Uterus (tissue), 4 donors: Measurements from ENCODE around the gene CRLF1. TPM values are rescaled to one million over a fixed set of nuclear protein-coding genes. Genes with fewer than 3 reads are reported as not detected.

ENCODE experiments used
- DNase-seq, 2 donors: peaks; one replicate each; pipeline ENCODE4 v3.0.0-alpha.2; 2019 to 2020
- H3K27ac ChIP-seq, 2 donors: fragments of 200-600 bp; sonication (generic); 1 replicate in 1 of 2; 2 replicates in 1 of 2; pipeline ENCODE4 v1.5.1; 2016 to 2018
- H3K27me3 ChIP-seq, 2 donors: fragments of 200-600 bp; sonication (generic); one replicate each; pipeline ENCODE4 v1.5.1; 2018 to 2019; ENCODE audit warnings: control low read depth in 1 of 2
- H3K36me3 ChIP-seq, 2 donors: fragments of 200-600 bp; sonication (generic); one replicate each; pipeline ENCODE4 v1.5.1; 2019; ENCODE audit warnings: control low read depth in 1 of 2
- H3K4me1 ChIP-seq, 2 donors: fragments of 200-600 bp; sonication (generic); one replicate each; pipeline ENCODE4 v1.5.1; 2018 to 2019; ENCODE audit warnings: control low read depth in 1 of 2
- H3K4me3 ChIP-seq, 2 donors: fragments of 200-600 bp; sonication (generic); 1 replicate in 1 of 2; 2 replicates in 1 of 2; pipeline ENCODE4 v1.5.1; 2018 to 2019; ENCODE audit warnings: mild to moderate bottlenecking in 1 of 2
- H3K9me3 ChIP-seq, 2 donors: fragments of 200-600 bp; sonication (generic); one replicate each; pipeline ENCODE4 v1.5.1; 2019; ENCODE audit warnings: control low read depth in 1 of 2
- CTCF ChIP-seq, 4 experiments: fragments of 200-600 bp in 2 of 4; fragments of 450-650 bp in 2 of 4; sonication (generic) in 2 of 4; IDR thresholded peaks; one replicate each; pipeline ENCODE4 v1.5.1; 2016 to 2019; ENCODE audit warnings: antibody characterized with exemption in 4 of 4, mild to moderate bottlenecking in 2 of 4, moderate library complexity in 1 of 4
- POLR2A ChIP-seq, 2 donors: fragments of 450-650 bp; IDR thresholded peaks; one replicate each; pipeline ENCODE4 v1.6.1; 2016; ENCODE audit warnings: antibody characterized with exemption in 2 of 2, mild to moderate bottlenecking in 1 of 2, moderate library complexity in 1 of 2
- intact Hi-C: fragments of 100-400 bp; cut with DNase I; formaldehyde crosslinking; loops from one replicate; pipeline ENCODE4 v1.15.1; 2023; ENCODE audit warnings: low total_unique reads
- total RNA-seq, 4 donors: library from RNA; depleted of rRNA in 3 of 4; stranded (reverse); fragments of >200 nt in 3 of 4; gene quantifications; one replicate each; pipeline versions ENCODE4 v1.1.0 to v1.2.4, GENCODE V29; 2014 to 2023
- donor health status: DM: yes; HTN: yes; CAD: no.

The CRLF1 gene
- total RNA-seq, 4 donors from 2014 or later, result 0.26 to 0.69 (median 0.67) TPM; not detected in 1

GRCh38 chr19:18608102-18608804 lies 1.7 kb upstream of the CRLF1 start:
- intact Hi-C loops, result no loop called here
- no peak for DNase-seq
- Histone ChIP-seq H3K9me3 (no peaks in the 10 kb centered on the region), H3K27me3 (peaks cover 52 to 53% of the 10 kb centered on the region in 2 donors), H3K4me1 (peaks cover 0 to 31% of the 10 kb centered on the region in 2 donors), H3K27ac (no peak overlapping the region), H3K36me3 (no peaks in the 10 kb centered on the region), H3K4me3 (no peak overlapping the region)
- TF ChIP-seq CTCF (IDR thresholded peaks at IDR 0.05) (no peak), POLR2A (IDR thresholded peaks at IDR 0.05) (no peak)

GRCh38 chr19:18607226-18608101 lies 865 bp upstream of the CRLF1 start:
- Histone ChIP-seq H3K9me3 (no peaks in the 10 kb centered on the region), H3K4me1 (peaks cover 0 to 30% of the 10 kb centered on the region in 2 donors), H3K27ac (no peak overlapping the region), H3K27me3 (peaks cover 51 to 53% of the 10 kb centered on the region in 2 donors), H3K4me3 (no peak overlapping the region), H3K36me3 (no peaks in the 10 kb centered on the region)
- intact Hi-C loops, result no loop called here
- TF ChIP-seq POLR2A (IDR thresholded peaks at IDR 0.05) (no peak), CTCF (IDR thresholded peaks at IDR 0.05) (no peak)
- DNase-seq, result no peak

GRCh38 chr19:18605546-18606280 lies 886 bp downstream of the CRLF1 start:
- Histone ChIP-seq H3K36me3 (no peaks in the 10 kb centered on the region), H3K27me3 (peaks cover 36 to 42% of the 10 kb centered on the region in 2 donors), H3K4me1 (peaks cover 0 to 19% of the 10 kb centered on the region in 2 donors), H3K9me3 (no peaks in the 10 kb centered on the region), H3K27ac (no peak overlapping the region), H3K4me3 (no peak overlapping the region)
- TF ChIP-seq POLR2A (IDR thresholded peaks at IDR 0.05) (no peak), CTCF (IDR thresholded peaks at IDR 0.05) (no peak)
- intact Hi-C loops, result no loop called here
- DNase-seq, result no peak

DNA sequence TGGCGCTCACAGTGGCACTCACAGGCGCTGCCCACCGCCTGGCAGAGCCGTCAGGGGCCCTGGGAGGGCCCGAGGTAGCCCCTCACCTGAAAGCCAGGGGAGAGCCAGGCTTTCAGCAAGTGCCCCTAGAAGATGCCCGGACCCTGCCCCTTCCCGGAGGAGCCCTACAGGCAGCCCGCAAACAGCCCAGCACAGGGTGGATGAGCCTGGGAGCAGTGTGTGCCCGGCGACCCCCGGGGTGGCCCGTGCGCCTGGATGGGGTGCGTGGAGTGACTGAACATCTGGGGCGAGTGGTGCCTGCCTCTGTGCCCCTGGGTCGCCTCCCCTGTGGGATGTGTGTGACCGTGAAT lies 1.4 kb downstream of the CRLF1 start:
- peaks cover 31 to 39% of the 10 kb centered on the region in 2 donors for H3K27me3 ChIP-seq
- H3K4me1 ChIP-seq, result peaks cover 0 to 19% of the 10 kb centered on the region in 2 donors
- no peak overlapping the region for H3K27ac ChIP-seq
- H3K4me3 ChIP-seq, result no peak overlapping the region
- no peak for DNase-seq
- no peak for TF ChIP-seq CTCF (IDR thresholded peaks at IDR 0.05)
- no peak for TF ChIP-seq POLR2A (IDR thresholded peaks at IDR 0.05)
- intact Hi-C loops, result no loop called here
- H3K36me3 ChIP-seq, result no peaks in the 10 kb centered on the region
- H3K9me3 ChIP-seq, result no peaks in the 10 kb centered on the region
